NCI-H510A treated with DMSO at 0.1 percent for 48 hours (cell line): ENCODE data around the gene ZDHHC22.
"Not testable (repeated sequence)": the region's sequence is repeated elsewhere in the genome, so short reads cannot be mapped to it uniquely, and the experiment has no call there.

Experiments
- DNase-seq: peaks from one replicate; lab custom pipeline; 2025; lab: John Stamatoyannopoulos, UW

Gene ZDHHC22

DNA sequence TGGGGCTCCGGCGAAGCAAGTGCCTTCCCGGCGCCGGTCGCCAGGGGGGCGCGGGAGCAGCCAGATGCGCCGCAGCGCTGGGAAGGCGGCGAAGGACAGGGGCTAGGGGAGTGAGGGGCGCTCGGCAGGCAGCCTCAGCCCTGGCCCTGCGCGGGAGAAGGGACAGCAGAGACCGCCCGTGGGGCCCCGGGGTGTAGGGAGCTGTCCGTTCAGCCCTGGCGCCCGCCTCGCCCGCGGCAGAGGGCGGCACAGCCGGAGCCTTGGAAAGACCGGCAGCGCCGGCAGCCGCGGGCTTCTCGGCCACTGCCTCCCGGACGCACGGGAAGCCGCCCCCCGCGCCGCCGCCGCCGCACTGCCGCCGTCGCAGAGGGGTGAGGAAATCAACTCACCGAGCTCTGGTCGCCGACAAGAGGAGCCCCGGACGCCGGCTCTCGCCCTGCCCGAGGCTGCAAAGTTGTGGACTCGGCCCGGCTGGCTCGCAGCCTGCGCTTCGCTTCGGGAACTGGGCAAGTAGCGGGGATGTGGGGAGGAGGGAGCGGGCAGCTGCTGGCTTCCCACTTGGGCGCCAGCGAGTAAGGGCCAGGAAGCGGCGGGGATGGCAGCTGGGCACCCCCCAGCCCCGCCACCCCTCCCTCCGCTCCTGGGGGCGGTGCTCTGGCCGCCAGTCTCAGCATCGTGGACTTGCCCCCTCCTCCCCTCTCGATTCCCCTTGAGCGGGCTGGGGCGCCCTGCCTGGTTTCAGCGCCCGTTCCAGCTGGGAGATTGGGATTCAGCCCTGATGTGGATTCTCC lies at the start of gene ZDHHC22:
Gene ZDHHC22, minus strand, starts transcription at position 578 of the 791 bp plus-strand sequence. CDS start 2,053 bp downstream, outside the sequence.
- peak; percentile 42 for DNase-seq

- DNase-seq, result no peak
Observed at GRCh38 chr14:77190977-77191376, 49.4 kb upstream of the ZDHHC22 start.

- peak; percentile 29 for DNase-seq
Observed at GRCh38 chr14:77189479-77189878, 47.9 kb upstream of the ZDHHC22 start.

- DNase-seq, result no peak
Observed at GRCh38 chr14:77187649-77188012, 46.0 kb upstream of the ZDHHC22 start.

GRCh38 chr14:77186911-77187648 lies 45.5 kb upstream of the ZDHHC22 start:
- no peak for DNase-seq

- no peak for DNase-seq
Observed at GRCh38 chr14:77185093-77185465, 43.5 kb upstream of the ZDHHC22 start.

- DNase-seq, result peak; percentile 44
Observed at GRCh38 chr14:77184396-77185092, 43.0 kb upstream of the ZDHHC22 start.

DNA sequence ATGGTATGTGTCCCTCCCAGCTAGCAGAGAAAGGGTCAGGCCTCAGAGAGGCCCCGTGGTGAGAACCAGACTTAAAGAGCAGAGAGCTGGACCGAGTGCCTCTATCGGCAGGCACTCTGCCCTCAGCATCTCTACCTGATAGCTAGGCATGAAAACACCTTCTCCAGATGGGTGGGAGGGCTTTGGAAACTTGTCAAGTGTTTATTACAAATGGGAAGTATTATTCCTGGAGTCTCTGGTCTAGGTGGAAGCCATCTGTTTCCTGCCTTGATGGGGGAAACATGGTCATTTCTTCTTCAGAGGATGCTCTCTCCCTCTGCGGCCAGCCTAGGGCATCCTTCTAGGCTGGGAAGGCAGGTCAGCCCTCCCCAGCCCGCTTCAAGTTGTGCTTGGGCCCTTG lies 42.3 kb upstream of the ZDHHC22 start:
- DNase-seq, result no peak

DNA sequence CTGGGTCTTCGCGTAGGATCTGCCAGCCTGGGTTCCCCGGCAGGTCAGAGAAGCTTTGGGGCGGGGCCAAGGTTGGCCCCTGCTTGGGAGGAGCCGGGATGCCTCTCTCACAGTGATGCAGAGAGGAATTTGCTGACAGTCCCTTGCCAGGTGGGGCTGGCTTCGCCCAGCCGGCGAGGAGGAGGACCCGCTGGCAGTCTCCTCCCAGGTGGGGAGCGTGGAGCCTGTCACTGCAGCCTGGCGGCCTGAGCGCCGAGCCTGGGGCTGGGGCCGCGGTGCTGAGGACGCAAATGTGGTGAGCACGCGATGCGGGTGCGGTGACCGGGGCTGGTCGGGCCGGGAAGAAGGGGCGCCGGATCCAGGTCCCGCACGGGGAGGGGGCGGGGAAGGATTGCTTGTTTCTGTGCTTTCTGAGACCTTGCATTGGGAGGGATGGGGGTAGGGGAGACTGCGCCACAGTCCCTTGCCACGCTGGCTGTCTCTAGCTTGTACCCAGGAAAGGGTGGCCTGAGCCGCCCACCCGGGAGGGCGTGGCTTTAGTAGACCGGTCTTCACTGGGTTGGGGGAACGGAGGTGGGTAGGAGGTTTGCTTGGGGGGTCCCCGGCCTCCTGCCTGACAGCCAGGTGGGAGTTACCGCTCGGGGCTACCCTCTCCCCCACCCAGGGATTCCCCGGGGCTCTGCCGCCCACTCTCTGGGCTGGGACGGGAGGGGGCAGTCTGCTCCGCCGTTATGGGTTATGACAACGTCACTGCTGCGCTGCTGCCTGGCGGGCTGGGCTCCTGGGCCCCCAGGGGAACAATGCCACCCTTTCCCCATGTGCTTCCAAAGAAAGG lies 40.2 kb upstream of the ZDHHC22 start, which contains the start of gene TMEM63C:
Gene TMEM63C, plus strand, starts transcription at position 196 of the 835 bp plus-strand sequence. CDS start 37,016 bp downstream, outside the sequence.
- peak; percentile 93 for DNase-seq

DNA sequence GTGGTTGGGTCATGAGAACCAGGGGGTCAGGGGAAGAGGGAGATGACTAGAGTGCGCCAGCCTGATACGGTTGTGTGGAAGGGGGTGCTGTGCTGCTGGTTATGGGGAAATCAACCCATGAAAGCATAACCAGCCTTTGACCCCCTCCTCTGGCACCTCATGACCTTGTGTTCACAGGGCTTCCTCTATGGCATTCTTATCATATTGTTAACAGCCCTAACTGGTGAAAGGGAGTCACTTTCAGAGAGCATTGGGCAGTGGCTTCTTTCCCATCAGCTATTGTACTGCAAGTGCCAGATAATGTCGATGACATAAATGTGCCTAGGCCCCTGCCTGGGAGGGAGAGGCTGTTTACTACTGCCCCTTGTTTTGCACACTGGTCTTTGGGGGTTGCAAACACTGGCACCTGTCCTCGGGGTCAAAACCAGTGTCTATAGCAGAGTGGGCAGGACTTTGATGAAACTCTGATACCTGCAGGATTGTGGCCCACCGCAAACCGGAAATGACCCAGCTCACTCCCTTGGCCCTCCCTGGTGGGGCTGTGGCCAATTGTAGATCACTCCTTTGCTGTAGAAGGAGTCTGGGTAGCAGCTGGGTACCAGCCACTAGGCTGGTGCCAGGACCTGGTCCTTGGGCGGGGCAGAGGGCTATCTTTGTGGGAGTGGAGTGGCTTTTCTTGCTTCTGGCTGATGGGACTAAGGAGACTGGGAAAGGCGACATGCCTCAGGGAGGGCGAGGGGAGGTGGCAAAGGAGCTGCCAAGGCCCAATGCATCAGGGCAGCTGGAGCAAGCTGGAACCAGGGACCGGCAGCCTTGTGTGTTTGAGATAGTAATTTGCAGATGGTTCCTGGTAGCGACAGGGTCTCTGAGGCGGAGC lies 39.4 kb upstream of the ZDHHC22 start:
- no peak for DNase-seq

DNA sequence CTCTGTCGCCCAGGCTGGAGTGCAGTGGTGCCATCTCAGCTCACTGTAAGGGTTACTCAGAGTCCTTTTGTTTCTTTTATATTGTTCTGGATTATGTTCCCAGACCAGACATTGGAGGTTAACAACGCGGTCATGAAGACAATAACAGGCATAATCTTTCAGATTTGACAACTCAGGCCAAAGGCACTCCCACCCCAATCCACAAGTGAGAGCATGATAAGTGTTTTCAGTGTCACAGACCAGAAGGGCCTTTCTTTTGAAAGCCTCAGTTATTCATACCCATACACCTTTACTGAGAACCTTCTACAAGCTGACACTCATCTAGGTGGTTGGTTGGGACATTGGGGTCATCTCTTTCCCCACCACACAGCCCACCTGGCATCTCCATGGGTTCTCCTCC lies 37.1 kb upstream of the ZDHHC22 start:
- DNase-seq, result no peak

GRCh38 chr14:77177702-77178101 lies 36.1 kb upstream of the ZDHHC22 start:
- no peak for DNase-seq

DNA sequence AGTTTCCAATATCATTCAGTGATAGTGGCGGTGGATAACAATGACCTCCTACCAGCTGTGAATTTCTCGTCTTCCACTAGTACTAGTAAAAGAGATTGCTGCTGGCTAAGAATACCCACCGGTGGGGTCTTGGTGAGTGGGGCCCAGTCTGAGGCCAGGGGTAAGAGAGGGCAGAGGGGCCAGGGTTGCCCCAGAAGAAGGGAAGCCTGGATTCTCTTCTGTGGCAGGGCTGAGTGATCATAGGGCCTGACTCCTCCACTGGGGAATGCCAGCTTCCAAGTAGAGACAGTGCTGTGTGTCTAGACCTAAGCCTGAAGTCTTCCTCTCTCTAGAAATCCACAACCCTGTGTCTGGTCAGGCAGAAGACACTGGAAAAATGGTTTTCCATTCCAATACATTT lies 34.3 kb upstream of the ZDHHC22 start:
- no peak for DNase-seq

DNA sequence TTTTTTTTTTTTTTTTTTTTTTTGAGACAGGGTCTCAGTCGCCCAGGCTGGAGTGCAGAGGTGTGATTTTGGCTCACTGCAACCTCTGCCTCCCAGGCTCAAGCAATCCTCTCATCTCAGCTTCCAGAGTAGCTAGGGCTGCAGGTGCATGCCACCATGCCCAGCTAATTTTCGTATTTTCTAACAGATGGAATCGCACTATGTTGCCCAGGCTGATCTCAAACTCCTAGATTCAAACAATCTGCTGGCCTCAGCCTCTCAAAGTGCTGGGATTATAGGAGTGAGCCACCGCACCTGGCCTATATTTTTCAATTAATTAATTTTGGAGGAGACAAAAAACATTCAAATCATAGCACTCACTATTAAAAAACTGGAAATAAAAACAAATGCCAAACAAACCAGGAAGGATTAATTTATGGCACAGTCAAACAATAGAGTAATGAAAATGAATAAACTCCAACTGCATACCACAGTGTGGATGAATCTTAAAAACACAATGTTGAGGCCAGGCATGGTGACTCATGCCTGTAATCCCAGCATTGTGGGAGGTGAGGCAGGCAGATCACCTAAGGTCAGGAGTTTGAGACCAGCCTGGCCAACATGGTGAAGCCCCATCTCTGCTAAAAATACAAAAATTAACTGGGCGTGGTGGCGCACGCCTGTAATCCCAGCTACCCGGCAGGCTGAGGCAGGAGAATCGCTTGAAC lies 32.5 kb upstream of the ZDHHC22 start:
- not testable (repeated sequence) for DNase-seq

- DNase-seq, result no peak
Observed at GRCh38 chr14:77172916-77173315, 31.3 kb upstream of the ZDHHC22 start.

GRCh38 chr14:77170045-77170444 lies 28.5 kb upstream of the ZDHHC22 start:
- no peak for DNase-seq

GRCh38 chr14:77161011-77161410 lies 19.4 kb upstream of the ZDHHC22 start:
- DNase-seq, result no peak

- no peak for DNase-seq
Observed at GRCh38 chr14:77158882-77159255, 17.3 kb upstream of the ZDHHC22 start.

DNA sequence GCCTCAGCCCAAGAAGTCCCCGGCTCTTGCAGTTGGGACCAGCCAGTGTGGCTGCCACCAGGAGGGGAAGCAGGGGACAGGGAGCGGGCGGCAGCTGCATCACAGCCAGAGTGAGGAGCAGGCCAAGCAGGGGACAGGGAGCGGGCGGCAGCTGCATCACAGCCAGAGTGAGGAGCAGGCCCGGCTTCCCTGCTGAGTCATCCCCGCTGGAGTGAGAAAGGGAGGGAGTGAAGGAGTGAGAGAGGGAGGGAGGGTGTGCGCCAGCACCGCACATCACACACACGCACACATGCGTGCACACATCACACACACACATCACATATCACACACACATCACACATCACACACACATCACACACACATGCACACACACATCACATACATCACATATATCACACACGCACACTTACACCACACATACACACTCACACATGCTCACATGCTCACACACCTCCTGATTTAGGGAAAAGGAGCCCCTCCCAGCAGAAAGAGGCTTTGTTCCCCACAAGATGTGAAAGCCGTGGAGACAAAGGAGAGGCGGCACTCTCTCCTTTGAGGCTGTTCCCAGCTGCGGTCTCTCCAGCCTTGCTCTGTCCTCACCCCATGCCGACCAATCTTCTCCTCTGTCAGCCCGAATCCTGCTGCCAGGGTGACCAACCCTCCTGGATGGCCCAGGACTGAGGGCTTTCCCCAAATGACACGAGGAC lies 16.7 kb upstream of the ZDHHC22 start:
- peak; percentile 65 for DNase-seq

GRCh38 chr14:77157740-77158139 lies 16.1 kb upstream of the ZDHHC22 start:
- DNase-seq, result no peak
